ENCODE results near the gene FBRSL1. TPM values are rescaled to one million over a fixed set of nuclear protein-coding genes. Genes with fewer than 3 reads are reported as not detected.
"Not testable (repeated sequence)": the region's sequence is repeated elsewhere in the genome, so short reads cannot be mapped to it uniquely, and the experiment has no call there.

FBRSL1 gene
- 4.4 and 5.9 TPM in 2 replicates for total RNA-seq

DNA sequence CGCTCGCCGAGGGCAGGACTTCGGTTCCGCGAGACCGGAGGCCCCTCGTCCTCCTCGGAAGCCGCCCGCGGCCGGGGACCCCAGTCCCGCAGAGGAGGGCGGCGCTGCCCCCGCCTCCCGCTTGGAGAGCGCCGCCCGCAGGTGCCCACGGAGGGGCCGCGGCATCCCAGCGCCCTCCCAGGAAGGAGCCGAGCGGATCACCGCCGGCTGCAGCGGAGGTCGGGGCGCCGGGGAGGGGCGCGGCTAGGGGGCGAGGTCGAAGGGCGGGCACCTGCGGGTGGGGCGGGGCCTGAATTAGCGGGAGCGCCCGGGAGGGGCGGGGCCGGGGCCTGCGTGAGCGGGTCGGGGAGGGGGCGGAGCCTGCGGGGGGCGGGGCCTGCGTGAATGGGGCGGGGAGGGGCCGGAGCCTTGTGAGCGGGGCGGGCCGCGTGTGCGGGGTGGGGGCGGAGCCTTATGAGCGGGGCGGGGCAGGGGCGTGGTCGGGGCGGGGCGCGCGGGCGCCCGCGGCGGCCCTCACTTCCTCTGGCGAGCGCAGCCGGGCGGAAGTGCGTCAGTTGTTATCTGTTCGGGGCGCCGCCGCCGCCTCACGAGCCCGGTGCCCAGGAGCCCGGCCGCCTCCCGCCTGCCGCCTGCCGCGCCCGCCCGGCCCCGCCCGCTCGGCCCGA lies at the start of gene FBRSL1:
Gene FBRSL1, plus strand, starts transcription at position 550 of the 665 bp plus-strand sequence.
- peak; percentile 48 for DNase-seq (ENCODE audit: low read depth, low spot score)

- not testable (repeated sequence) for DNase-seq (ENCODE audit: low read depth, low spot score)
Measured at GRCh38 chr12:132440420-132440819, 49.5 kb upstream of the FBRSL1 start.

GRCh38 chr12:132441871-132442863 lies 47.8 kb upstream of the FBRSL1 start:
- no peak for DNase-seq (ENCODE audit: low read depth, low spot score)

GRCh38 chr12:132443091-132443490 lies 46.9 kb upstream of the FBRSL1 start:
- no peak for DNase-seq (ENCODE audit: low read depth, low spot score)

- no peak for DNase-seq (ENCODE audit: low read depth, low spot score)
Measured at GRCh38 chr12:132444283-132444682, 45.7 kb upstream of the FBRSL1 start.

GRCh38 chr12:132444957-132445883 lies 44.7 kb upstream of the FBRSL1 start:
- DNase-seq (ENCODE audit: low read depth, low spot score) = no peak

DNA sequence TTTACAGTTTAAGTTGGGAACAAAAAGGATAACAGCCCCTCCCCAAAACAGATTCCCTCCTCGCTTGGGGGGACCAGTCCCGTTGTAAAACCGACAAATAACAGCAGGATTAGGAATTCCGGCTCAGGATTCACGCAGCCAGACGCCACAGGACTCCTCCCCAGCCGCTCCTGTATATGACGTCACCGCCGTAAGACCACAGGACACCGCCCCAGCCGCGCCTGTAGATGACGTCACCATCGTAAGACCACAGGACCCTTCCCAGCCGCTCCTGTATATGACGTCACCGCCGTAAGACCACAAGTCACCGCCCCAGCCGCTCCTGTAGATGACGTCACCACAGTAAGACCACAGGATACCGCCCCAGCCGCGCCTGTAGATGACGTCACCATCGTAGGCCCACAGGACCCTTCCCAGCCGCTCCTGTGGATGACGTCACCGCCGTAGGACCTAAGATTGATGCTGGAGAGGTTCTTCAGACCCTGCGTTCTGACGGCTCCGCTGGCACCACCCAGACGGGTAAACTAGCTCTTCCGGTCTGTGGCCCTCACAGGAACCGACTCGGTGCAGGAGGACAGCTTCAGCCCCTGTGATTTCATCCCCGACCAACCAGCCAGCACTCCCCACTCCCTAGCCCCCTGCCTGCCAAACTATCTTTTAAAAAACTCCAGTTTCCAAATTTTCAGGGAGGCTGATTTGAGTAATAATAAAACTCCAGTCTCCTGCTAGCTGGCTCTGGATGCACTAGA lies 43.9 kb upstream of the FBRSL1 start:
- peak; percentile 43 for DNase-seq (ENCODE audit: low read depth, low spot score)

- DNase-seq (ENCODE audit: low read depth, low spot score) = no peak
Measured at GRCh38 chr12:132446633-132447326, 43.2 kb upstream of the FBRSL1 start.

- no peak for DNase-seq (ENCODE audit: low read depth, low spot score)
Measured at GRCh38 chr12:132447327-132447720, 42.6 kb upstream of the FBRSL1 start.

- no peak for DNase-seq (ENCODE audit: low read depth, low spot score)
Measured at GRCh38 chr12:132447731-132448462, 42.1 kb upstream of the FBRSL1 start.

- no peak for DNase-seq (ENCODE audit: low read depth, low spot score)
Measured at GRCh38 chr12:132448463-132448820, 41.5 kb upstream of the FBRSL1 start.

GRCh38 chr12:132449565-132450417 lies 40.2 kb upstream of the FBRSL1 start:
- DNase-seq (ENCODE audit: low read depth, low spot score) = no peak

GRCh38 chr12:132450418-132451171 lies 39.4 kb upstream of the FBRSL1 start:
- DNase-seq (ENCODE audit: low read depth, low spot score) = no peak

- no peak for DNase-seq (ENCODE audit: low read depth, low spot score)
Measured at GRCh38 chr12:132451172-132451835, 38.6 kb upstream of the FBRSL1 start.

DNA sequence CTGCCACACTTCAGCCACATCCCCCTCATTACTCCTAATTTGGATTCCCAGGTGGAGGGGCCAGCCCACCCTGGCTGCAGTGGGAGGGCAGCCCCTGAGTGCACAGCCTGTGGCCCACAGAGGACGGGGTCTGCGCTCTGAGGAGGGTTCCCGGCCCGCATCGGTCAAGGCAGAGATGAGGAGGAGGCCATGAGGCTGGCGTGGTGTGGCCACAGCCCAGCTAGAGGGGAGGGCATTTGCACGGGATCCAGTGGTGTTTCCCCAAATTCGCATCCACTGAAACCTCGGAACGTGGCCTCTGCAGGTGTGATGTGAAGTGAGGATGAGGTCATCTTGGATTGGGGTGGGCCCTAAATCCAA lies 38.1 kb upstream of the FBRSL1 start:
- DNase-seq (ENCODE audit: low read depth, low spot score) = no peak

DNA sequence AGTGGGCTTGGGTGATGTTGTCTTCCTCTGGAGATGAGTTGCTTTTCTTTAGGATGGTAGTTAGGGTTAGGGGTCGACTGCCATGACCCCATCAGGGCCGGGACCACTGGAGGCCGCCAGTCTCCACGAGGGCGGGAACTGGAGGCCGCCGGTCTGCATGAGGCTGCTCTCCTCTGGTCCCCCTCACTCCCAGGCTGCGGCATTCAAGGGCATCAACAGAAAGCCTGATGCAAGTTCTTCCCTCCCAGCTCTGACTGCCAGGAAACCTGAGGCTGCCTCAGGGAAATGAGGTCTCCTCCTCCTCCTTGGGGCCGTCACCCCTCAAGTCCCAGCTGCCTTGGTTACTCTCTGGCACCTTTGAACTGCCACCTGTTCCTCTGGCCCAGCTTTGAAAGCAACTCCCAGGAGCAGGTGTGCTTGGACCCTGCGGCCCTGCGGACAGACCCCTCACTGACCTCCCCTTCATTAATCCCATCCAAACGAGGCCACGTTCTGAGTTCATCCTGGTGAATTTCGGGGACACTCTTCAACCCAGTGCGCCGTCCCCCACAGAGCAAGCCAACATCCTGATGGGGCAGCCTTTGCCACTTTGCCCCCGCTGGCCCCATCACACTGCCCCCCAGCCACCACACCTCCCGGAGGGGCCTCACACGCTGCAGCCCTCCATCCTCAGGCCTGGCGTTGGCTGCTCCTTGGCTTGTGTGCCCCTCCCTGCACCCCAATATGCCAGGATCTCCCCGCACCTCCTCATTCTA lies 37.2 kb upstream of the FBRSL1 start:
- DNase-seq (ENCODE audit: low read depth, low spot score) = no peak
